GM19397 (cell line): ENCODE results near the gene PLPPR4.

Experiments
- ATAC-seq: cut with Tn5 transposase; IDR thresholded peaks from one replicate; pipeline ENCODE4 v1.9.1; 2021; ENCODE audit warnings: mild to moderate bottlenecking, moderate library complexity; ENCODE audit not compliant: unreplicated experiment

PLPPR4 gene

DNA sequence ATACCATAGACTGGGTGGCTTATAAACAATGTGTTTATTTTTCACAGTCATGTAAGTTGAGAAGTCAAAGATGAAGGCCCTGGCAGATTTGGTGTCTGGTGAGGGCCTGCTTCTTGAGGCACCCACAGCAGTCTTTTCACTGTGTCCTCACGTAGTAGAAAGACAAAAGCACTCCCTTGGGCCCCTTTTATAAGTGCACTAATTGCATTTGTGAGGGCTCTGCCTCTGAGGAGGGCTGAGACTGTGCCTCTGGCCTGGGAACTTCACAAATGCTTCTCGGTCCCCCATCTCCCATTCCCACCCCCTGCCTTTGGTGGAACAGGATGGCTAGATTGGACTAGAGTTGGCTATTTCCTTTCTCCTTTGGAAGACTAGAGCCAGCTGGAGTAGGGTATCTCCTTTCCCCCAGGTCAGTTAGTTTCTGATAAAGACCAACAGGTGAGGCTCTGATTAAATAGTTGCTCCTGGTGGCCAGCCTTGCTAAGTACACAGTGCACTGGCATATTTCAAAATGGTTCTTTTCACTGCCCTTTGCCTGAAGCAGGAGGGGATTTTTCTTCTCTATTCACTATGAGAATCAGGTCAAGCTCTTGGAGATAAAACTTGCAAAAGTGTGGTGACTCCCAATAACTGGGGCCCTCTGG is 82.9 kb downstream of the PLPPR4 start:
- ATAC-seq: no peak

GRCh38 chr1:99348397-99349132 is 84.3 kb downstream of the PLPPR4 start:
- ATAC-seq: no peak

- ATAC-seq: no peak
Observed at GRCh38 chr1:99352821-99353220, 88.5 kb downstream of the PLPPR4 start.

DNA sequence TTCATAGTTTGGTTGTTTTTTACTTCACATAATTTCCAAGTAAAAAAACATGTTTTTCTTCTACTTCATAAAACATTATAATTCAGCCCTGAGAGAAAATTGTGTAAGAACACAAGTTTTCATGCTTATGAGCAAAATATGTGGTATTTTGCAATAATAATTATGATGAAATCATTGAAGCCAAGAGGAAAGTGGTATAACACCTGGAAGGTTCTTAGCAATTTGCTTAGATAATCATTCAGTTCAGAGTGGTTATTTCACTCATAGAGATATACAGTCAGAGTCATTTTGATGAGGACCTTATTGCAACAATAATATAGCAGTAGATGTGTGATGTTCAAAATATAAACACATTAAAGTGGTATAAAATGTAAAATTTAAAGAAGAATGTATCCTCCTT is 94.5 kb downstream of the PLPPR4 start:
- no peak for ATAC-seq
